GM23338 (cell line): Measurements from ENCODE around the gene GSN. TPM values are rescaled to one million over a fixed set of nuclear protein-coding genes. Genes with fewer than 3 reads are reported as not detected.

ENCODE experiments used
- ATAC-seq: fragments of 200-7000 bp; cut with Tn5 transposase; 3 replicates; pipeline ENCODE4 v1.9.1; 2020
- DNase-seq: peaks from one replicate; pipeline ENCODE4 v3.0.0-alpha.2; 2015; ENCODE audit warnings: low spot score
- H2AFZ ChIP-seq: fragments of 200-600 bp; sonication (generic); 2 replicates; pipeline ENCODE4 v1.8.0; 2016; ENCODE audit warnings: antibody characterized with exemption, mild to moderate bottlenecking, moderate library complexity
- H3F3A ChIP-seq: fragments of 200-600 bp; sonication (generic); replicated peaks from 2 replicates; pipeline ENCODE4 v1.8.0; 2017; ENCODE audit warnings: antibody characterized with exemption, mixed run types, low read depth
- H3K27ac ChIP-seq: fragments of 200-600 bp; sonication (generic); 2 replicates; pipeline ENCODE4 v1.6.1; 2016; ENCODE audit warnings: low read depth
- H3K27me3 ChIP-seq: fragments of 200-600 bp; sonication (generic); 2 replicates; pipeline ENCODE4 v1.8.0; 2016; ENCODE audit warnings: mild to moderate bottlenecking, mixed run types, moderate library complexity; ENCODE audit not compliant: insufficient read depth
- H3K36me3 ChIP-seq: fragments of 200-600 bp; sonication (generic); 2 replicates; pipeline ENCODE4 v1.8.0; 2016; ENCODE audit warnings: mild to moderate bottlenecking; ENCODE audit not compliant: insufficient read depth
- H3K4me1 ChIP-seq: fragments of 200-600 bp; sonication (generic); 2 replicates; pipeline ENCODE4 v1.8.0; 2016; ENCODE audit warnings: mild to moderate bottlenecking, moderate library complexity; ENCODE audit not compliant: insufficient read depth
- H3K4me2 ChIP-seq: fragments of 200-600 bp; sonication (generic); 2 replicates; pipeline ENCODE4 v1.7.1; 2017; ENCODE audit warnings: mixed run types
- H3K4me3 ChIP-seq: fragments of 200-600 bp; sonication (generic); 2 replicates; pipeline ENCODE4 v1.6.1; 2016; ENCODE audit warnings: mixed run types
- H3K79me2 ChIP-seq: fragments of 200-600 bp; sonication (generic); replicated peaks from 2 replicates; pipeline ENCODE4 v1.8.0; 2017; ENCODE audit warnings: mild to moderate bottlenecking; ENCODE audit not compliant: insufficient read depth
- H3K9me2 ChIP-seq: fragments of 200-600 bp; sonication (generic); 2 replicates; pipeline ENCODE4 v1.8.0; 2017; ENCODE audit not compliant: insufficient read depth
- H4K20me1 ChIP-seq: fragments of 200-600 bp; sonication (generic); replicated peaks from 2 replicates; pipeline ENCODE4 v1.8.0; 2017; ENCODE audit warnings: mild to moderate bottlenecking; ENCODE audit not compliant: insufficient read depth
- H3K27ac Mint-ChIP-seq: 2 replicates; pipeline ENCODE4 v1.8.0; 2020; ENCODE audit warnings: inconsistent platforms, mild to moderate bottlenecking, moderate library complexity, mixed read lengths
- H3K27me3 Mint-ChIP-seq: 3 replicates; pipeline ENCODE4 v1.8.0; 2022; ENCODE audit warnings: low read depth, mild to moderate bottlenecking, moderate library complexity, mixed read lengths, inconsistent platforms; ENCODE audit not compliant: insufficient read depth, poor library complexity
- H3K36me3 Mint-ChIP-seq: 3 replicates; pipeline ENCODE4 v1.8.0; 2021; ENCODE audit warnings: low read depth, mild to moderate bottlenecking, inconsistent platforms, moderate library complexity, mixed read lengths
- H3K4me1 Mint-ChIP-seq: 3 replicates; pipeline ENCODE4 v1.8.0; 2020; ENCODE audit warnings: mild to moderate bottlenecking, inconsistent platforms, mixed read lengths
- H3K4me3 Mint-ChIP-seq: 3 replicates; pipeline ENCODE4 v1.8.0; 2021; ENCODE audit warnings: moderate library complexity, mild to moderate bottlenecking, inconsistent platforms, mixed read lengths
- H3K9me3 Mint-ChIP-seq: 3 replicates; pipeline ENCODE4 v1.8.0; 2020; ENCODE audit warnings: moderate library complexity, mild to moderate bottlenecking, inconsistent platforms, mixed read lengths
- CREB1 ChIP-seq: fragments of 250-450 bp; sonication (Bioruptor Pico); IDR thresholded peaks from 2 replicates; pipeline ENCODE4 v1.5.0; 2020; ENCODE audit warnings: low read depth, mild to moderate bottlenecking, moderate library complexity
- CTCF ChIP-seq, 2 experiments: fragments of 200-600 bp in 1 of 2; sonication (generic) in 1 of 2; conservative IDR thresholded peaks; 2 replicates each; pipeline versions ENCODE4 v1.5.1 to v1.6.1; 2016 to 2017; ENCODE audit warnings: antibody characterized with exemption in 2 of 2, low read depth in 2 of 2, mild to moderate bottlenecking in 2 of 2, moderate library complexity in 1 of 2
- ETS1 ChIP-seq: IDR thresholded peaks from 2 replicates; pipeline ENCODE4 v1.6.1; 2016; ENCODE audit warnings: antibody characterized with exemption
- EZH2 ChIP-seq: fragments of 200-600 bp; sonication (generic); IDR thresholded peaks from one replicate; pipeline ENCODE4 v1.8.0; 2017; ENCODE audit warnings: antibody characterized with exemption, mild to moderate bottlenecking, low read depth; ENCODE audit not compliant: unreplicated experiment
- EZH2phosphoT487 ChIP-seq: fragments of 200-600 bp; sonication (generic); IDR thresholded peaks from one replicate; pipeline ENCODE4 v1.8.1; 2018; ENCODE audit warnings: antibody characterized with exemption; ENCODE audit not compliant: unreplicated experiment
- JUNB ChIP-seq: IDR thresholded peaks from one replicate; pipeline ENCODE4 v1.6.1; 2016; ENCODE audit warnings: antibody characterized with exemption; ENCODE audit not compliant: unreplicated experiment
- NANOG ChIP-seq: IDR thresholded peaks from 2 replicates; pipeline ENCODE4 v1.6.1; 2016; ENCODE audit warnings: antibody characterized with exemption, borderline replicate concordance
- POLR2AphosphoS5 ChIP-seq: IDR thresholded peaks from 2 replicates; pipeline ENCODE4 v1.6.1; 2016; ENCODE audit warnings: antibody characterized with exemption, low read depth
- REST ChIP-seq: IDR thresholded peaks from one replicate; pipeline ENCODE4 v1.6.1; 2018; ENCODE audit warnings: antibody characterized with exemption; ENCODE audit not compliant: unreplicated experiment
- STAT1 ChIP-seq: IDR thresholded peaks from one replicate; pipeline ENCODE4 v1.6.1; 2016; ENCODE audit warnings: antibody characterized with exemption; ENCODE audit not compliant: unreplicated experiment
- ZNF114 ChIP-seq: fragments of 250-450 bp; sonication (Bioruptor Pico); IDR thresholded peaks from 2 replicates; pipeline ENCODE4 v1.5.0; 2020; ENCODE audit warnings: mild to moderate bottlenecking, moderate library complexity
- ZNF331 ChIP-seq: fragments of 250-450 bp; sonication (Bioruptor Pico); IDR thresholded peaks from 2 replicates; pipeline ENCODE4 v1.5.0; 2020; ENCODE audit warnings: low read depth, mild to moderate bottlenecking, moderate library complexity
- ZNF462 ChIP-seq: fragments of 250-450 bp; sonication (Bioruptor Pico); IDR thresholded peaks from 2 replicates; pipeline ENCODE4 v1.5.0; 2020; ENCODE audit warnings: mild to moderate bottlenecking, moderate library complexity
- polyA plus RNA-seq: library from polyadenylated mRNA; unstranded; fragments of >200 nt; fragmentation: Nextera tagmentation; extraction: Ambion mirVana; gene quantifications from 2 replicates; pipeline ENCODE4 v1.2.1, GENCODE V29; 2016
- total RNA-seq: library from RNA; depleted of rRNA; stranded (reverse); fragments of >200 nt; shearing (Covaris generic); gene quantifications from 2 replicates; pipeline ENCODE4 v1.2.3, GENCODE V29; 2014

The GSN gene
- total and polyA plus RNA-seq, 2 experiments from 2014 or later, result 30.2 to 85.7 TPM

GRCh38 chr9:121232251-121232650 is 35.7 kb upstream of the GSN start:
- Histone ChIP-seq H3K9me2 (no peaks in the 10 kb centered on the region), H3K27me3 (no peaks in the 10 kb centered on the region), H3K27ac (no peak overlapping the region), H3F3A (no peaks in the 10 kb centered on the region), H2AFZ (no peak overlapping the region), H3K4me1 (no peaks in the 10 kb centered on the region), H3K4me2 (no peak overlapping the region), H3K79me2 (no peaks in the 10 kb centered on the region), H3K36me3 (no peaks in the 10 kb centered on the region), H4K20me1 (no peaks in the 10 kb centered on the region; the same call in 1 of the 2 replicates), H3K4me3 (no peak overlapping the region)
- H3K4me1 Mint-ChIP-seq, result peaks cover 7% of the 10 kb centered on the region; the same call in 1 of the 3 replicates
- ATAC-seq (no peak), DNase-seq (no peak)
- no peak overlapping the region for H3K4me3 Mint-ChIP-seq
- no peak overlapping the region for H3K27ac Mint-ChIP-seq
- H3K27me3 Mint-ChIP-seq, result peaks cover 9% of the 10 kb centered on the region
- H3K36me3 Mint-ChIP-seq, result no peaks in the 10 kb centered on the region
- H3K9me3 Mint-ChIP-seq, result no peaks in the 10 kb centered on the region
- TF ChIP-seq REST, result no peak
- TF ChIP-seq NANOG, result no peak
- no peak for TF ChIP-seq EZH2
- TF ChIP-seq JUNB, result no peak
- no peak for TF ChIP-seq ZNF462 (CRISPR knock-in tag)
- TF ChIP-seq CREB1, result no peak
- TF ChIP-seq POLR2AphosphoS5, result no peak
- TF ChIP-seq ZNF114 (CRISPR knock-in tag), result no peak
- TF ChIP-seq ETS1, result no peak
- TF ChIP-seq CTCF (conservative IDR thresholded peaks at IDR 0.05; ENCODE audit: low read depth in 2 of 2), result no peak
- no peak for TF ChIP-seq ZNF331 (CRISPR knock-in tag)
- no peak for TF ChIP-seq STAT1
- TF ChIP-seq EZH2phosphoT487, result no peak
